Measurements from ENCODE around the gene FRMD7. TPM values are rescaled to one million over a fixed set of nuclear protein-coding genes. Genes with fewer than 3 reads are reported as not detected.
A peak's percentile ranks its signal among the peaks of the same experiment; 100 is the strongest.
"Not testable (repeated sequence)": the region's sequence is repeated elsewhere in the genome, so short reads cannot be mapped to it uniquely, and the experiment has no call there.

FRMD7 gene
- polyA plus RNA-seq, 3 donors from 2014 or later = not detected

DNA sequence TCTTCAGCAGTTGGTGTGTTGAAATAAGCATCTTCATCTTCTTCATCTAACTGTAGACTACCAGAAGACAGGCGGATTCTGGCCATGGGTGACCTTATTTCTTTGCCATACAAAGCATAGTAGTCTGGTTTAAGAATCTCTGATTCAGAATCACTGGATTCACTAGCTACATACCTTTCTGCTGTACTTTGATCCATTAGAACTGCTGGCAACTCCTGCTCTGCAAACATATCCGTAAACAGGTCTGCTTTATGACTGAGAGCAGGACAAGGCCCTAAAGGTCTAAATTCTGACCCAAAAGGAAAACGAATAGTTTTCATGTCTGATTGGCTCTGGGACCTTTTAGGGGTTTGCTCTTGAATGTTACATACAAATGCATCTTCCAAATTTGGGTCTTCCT is 49.9 kb downstream of the FRMD7 start:
- H3K9me3 Mint-ChIP-seq = no peaks in the 10 kb centered on the region
- peaks cover 2 to 8% (median 4%) of the 10 kb centered on the region in 3 donors for H3K27me3 Mint-ChIP-seq (ENCODE audit: low read depth in 3 of 3)
- H3K27ac Mint-ChIP-seq = no peak overlapping the region
- DNase-seq = no peak
- H3K4me3 Mint-ChIP-seq = no peak overlapping the region
- H3K4me1 Mint-ChIP-seq = no peaks in the 10 kb centered on the region
- H3K36me3 Mint-ChIP-seq = peaks cover 0 to 10% (median 6%) of the 10 kb centered on the region in 3 donors

DNA sequence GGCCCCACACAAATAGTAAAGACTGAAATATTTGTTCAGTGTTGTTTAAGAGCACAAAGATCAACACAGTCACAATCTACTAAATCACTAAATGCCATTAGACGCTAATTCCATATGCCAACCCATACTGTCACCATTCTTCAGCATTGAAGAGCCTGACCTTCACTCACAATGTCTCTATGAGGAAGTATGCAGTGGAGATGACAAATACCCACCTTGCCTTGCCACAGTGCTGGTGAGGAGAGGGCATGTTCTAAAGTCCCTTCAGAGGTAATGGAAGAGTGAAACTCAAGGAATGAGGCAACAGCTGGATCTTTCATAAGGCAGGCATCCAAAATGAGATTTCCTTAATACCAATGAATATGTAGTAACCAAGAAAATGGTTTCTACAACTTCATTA is 50.4 kb downstream of the FRMD7 start:
- peaks cover 2 to 6% (median 4%) of the 10 kb centered on the region in 3 donors for H3K27me3 Mint-ChIP-seq (ENCODE audit: low read depth in 3 of 3)
- peaks cover 0 to 10% (median 6%) of the 10 kb centered on the region in 3 donors for H3K36me3 Mint-ChIP-seq
- no peak overlapping the region for H3K4me3 Mint-ChIP-seq
- no peaks in the 10 kb centered on the region for H3K4me1 Mint-ChIP-seq
- H3K27ac Mint-ChIP-seq = peak overlapping the region in 2 of 6 donors; percentile 1 to 3
- no peak for DNase-seq
- H3K9me3 Mint-ChIP-seq = no peaks in the 10 kb centered on the region

DNA sequence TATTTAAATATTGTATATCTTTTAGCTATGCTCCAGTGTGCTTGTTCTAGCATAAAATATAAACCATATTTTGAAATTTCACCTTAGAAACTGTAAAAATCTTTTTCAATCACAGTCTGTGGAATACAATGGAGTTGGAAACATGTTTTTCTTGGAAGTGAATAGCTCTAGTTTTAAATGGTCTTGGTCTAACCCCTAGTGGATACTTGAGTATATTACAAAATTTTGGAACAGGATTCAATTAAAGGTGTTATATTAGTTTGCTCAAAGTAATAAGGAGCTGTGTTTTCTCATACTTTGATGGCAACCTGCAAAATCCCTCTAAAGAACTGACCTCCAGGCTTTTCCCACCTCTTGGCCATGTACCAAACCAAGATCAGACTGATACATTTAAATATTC is 56.6 kb downstream of the FRMD7 start:
- Mint-ChIP-seq H3K4me3 (no peak overlapping the region), H3K36me3 (peaks cover 2 to 6% (median 4%) of the 10 kb centered on the region in 3 donors), H3K4me1 (no peaks in the 10 kb centered on the region), H3K27me3 (ENCODE audit: low read depth in 3 of 3) (peaks cover 0 to 4% (median 0%) of the 10 kb centered on the region in 3 donors), H3K27ac (no peak overlapping the region), H3K9me3 (no peaks in the 10 kb centered on the region)
- DNase-seq = peak in 2 of 3 donors; percentile 12 to 17

DNA sequence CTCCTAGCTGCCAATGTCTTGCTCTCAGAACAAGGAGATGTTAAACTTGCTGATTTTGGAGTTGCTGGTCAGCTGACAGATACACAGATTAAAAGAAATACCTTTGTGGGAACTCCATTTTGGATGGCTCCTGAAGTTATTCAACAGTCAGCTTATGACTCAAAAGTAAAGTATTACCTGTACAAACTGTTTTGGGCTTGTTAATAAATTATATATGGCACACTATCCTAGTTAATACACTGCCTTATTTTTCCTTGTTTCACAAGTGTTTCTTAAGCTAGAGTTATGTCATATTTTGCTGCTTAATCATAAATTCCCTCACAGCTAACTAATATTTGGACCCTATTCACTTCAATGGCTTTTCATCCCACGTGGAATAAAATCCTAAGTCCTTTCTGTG is 59.4 kb downstream of the FRMD7 start:
- H3K27ac Mint-ChIP-seq = peak overlapping the region in 1 of 6 donors; percentile 76
- H3K9me3 Mint-ChIP-seq = no peaks in the 10 kb centered on the region
- H3K36me3 Mint-ChIP-seq = peaks cover 0 to 4% (median 3%) of the 10 kb centered on the region in 3 donors
- no peak overlapping the region for H3K4me3 Mint-ChIP-seq
- peaks cover 0 to 5% (median 0%) of the 10 kb centered on the region in 3 donors for H3K27me3 Mint-ChIP-seq (ENCODE audit: low read depth in 3 of 3)
- DNase-seq = no peak
- peaks cover 6 to 13% of the 10 kb centered on the region in 2 donors for H3K4me1 Mint-ChIP-seq

DNA sequence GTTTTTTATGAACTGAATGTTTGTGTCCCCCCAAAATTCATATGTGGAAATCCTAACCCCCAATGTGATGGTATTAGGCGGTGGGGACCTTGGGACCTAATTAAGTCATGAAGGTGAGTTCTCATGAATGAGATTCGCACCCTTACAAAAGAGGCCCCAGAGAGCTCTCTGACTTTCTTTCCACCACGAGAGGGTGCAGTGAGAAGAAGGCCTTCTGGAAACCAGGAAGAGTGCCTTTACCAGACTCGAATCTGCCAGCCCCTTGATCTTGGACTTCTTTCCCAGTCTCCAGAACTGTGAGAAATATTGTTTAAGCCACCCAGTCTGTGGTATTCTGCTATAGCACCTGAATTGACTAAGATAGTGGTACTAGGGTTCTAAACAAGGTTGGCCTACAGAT is 64.0 kb downstream of the FRMD7 start:
- Mint-ChIP-seq H3K4me3 (no peak overlapping the region), H3K27ac (peak overlapping the region in 2 of 6 donors; percentile 27 to 30), H3K9me3 (no peaks in the 10 kb centered on the region), H3K36me3 (no peaks in the 10 kb centered on the region), H3K4me1 (peaks cover 21 to 38% of the 10 kb centered on the region in 2 donors), H3K27me3 (ENCODE audit: low read depth in 3 of 3) (peaks cover 0 to 7% (median 0%) of the 10 kb centered on the region in 3 donors)
- DNase-seq = no peak

DNA sequence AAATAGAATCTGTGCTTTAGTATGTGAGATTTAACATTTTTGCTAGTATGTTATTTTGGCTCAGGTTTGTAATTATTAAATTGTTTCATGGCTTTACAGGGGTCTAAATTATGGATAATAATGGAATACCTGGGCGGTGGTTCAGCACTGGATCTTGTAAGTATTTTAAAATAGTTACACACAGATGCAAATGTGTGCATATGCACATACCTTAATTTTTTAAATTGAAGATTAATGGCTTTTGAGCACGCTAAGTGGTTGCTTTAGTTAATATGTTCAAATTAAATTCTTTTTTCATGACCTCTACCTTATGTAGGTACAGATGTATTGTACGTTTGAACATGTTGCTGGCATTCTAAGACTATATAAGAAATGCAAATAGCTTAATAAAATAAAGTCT is 64.5 kb downstream of the FRMD7 start:
- Mint-ChIP-seq H3K4me1 (peaks cover 21 to 39% of the 10 kb centered on the region in 2 donors), H3K36me3 (no peaks in the 10 kb centered on the region), H3K4me3 (no peak overlapping the region), H3K9me3 (no peaks in the 10 kb centered on the region), H3K27me3 (ENCODE audit: low read depth in 3 of 3) (peaks cover 0 to 7% (median 0%) of the 10 kb centered on the region in 3 donors), H3K27ac (peak overlapping the region in 2 of 6 donors; percentile 1 to 40)
- no peak for DNase-seq

DNA sequence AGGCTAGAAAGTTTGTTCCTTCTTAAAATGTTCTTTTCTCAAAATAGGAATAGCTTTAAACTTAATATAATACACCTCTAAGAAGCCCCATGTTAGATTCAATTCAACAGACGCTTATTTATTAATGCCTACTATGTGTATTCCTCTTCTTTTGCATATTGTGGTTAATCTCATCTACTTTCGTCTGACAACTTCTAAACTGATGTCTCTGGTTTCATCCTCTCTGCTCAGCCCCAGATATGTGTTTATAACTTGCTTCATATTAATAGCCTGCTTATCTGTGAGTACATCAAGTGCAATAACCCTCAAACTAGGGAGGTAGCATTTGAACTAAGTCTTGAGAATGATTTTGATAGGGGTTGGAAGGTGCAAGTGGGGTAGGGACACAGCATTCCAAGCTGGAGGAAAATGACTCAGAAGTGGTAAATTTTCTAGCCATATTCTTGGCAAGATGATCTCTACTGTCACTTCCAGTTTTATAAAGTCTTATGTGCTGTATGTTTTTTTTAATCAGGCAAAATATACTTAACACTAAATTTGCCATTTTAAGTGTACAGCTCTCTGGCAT is 67.8 kb downstream of the FRMD7 start:
- Mint-ChIP-seq H3K27me3 (ENCODE audit: low read depth in 3 of 3) (peaks cover 3 to 4% (median 4%) of the 10 kb centered on the region in 3 donors), H3K4me1 (peaks cover 38 to 55% of the 10 kb centered on the region in 2 donors), H3K36me3 (peaks cover 0 to 4% (median 0%) of the 10 kb centered on the region in 3 donors), H3K9me3 (no peaks in the 10 kb centered on the region), H3K27ac (peak overlapping the region in 5 of 6 donors; percentile 0 to 61 (median 2)), H3K4me3 (peak overlapping the region in 1 of 5 donors; percentile 8)
- DNase-seq = no peak

DNA sequence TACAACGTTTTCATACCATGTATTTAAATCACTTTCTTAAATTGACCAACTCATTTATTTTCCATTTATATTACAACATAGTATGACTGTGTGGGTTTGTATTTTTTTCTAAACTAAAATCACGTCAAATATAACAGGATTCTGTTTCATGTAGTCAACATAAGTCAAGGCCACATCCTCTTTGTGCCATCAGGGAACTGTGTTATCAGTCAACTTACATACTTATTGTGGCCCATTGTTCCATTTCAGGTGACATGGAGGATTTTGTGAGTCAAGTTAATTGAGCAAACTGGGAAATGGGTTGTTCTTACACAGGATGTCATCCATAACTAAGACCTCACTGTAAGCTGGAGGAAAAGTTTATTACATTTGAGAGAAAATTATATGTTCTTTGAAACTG is 68.8 kb downstream of the FRMD7 start:
- peak overlapping the region in 2 of 6 donors; percentile 2 to 45 for H3K27ac Mint-ChIP-seq
- H3K36me3 Mint-ChIP-seq = peaks cover 0 to 4% (median 0%) of the 10 kb centered on the region in 3 donors
- DNase-seq = no peak

DNA sequence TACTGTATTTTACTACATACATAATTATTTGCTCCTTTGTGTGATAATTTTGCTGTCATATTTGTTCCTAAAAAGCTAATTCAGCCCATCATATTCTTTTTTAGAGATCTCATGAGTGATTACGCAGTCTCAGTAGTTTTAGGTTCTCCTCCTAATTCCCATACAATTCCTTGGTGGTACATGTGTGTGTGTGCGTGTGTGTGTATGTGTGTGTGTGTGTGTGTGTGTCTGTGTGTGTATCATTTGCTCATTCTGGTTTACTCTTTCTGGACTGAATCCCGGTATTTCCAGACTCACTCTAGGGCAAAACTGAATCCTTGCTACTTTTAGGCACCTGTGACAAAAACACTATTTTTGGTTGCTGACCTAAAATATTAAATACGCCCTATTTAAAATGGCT is 69.8 kb downstream of the FRMD7 start:
- H3K27ac Mint-ChIP-seq = no peak overlapping the region
- H3K9me3 Mint-ChIP-seq = no peaks in the 10 kb centered on the region
- peaks cover 0 to 4% (median 0%) of the 10 kb centered on the region in 3 donors for H3K36me3 Mint-ChIP-seq
- H3K4me3 Mint-ChIP-seq = no peak overlapping the region
- peaks cover 39 to 63% of the 10 kb centered on the region in 2 donors for H3K4me1 Mint-ChIP-seq
- DNase-seq = no peak
- peaks cover 3 to 4% (median 4%) of the 10 kb centered on the region in 3 donors for H3K27me3 Mint-ChIP-seq (ENCODE audit: low read depth in 3 of 3)

More for the DNA sequence above, 68.8 kb downstream of the FRMD7 start:
- no peak overlapping the region for H3K4me3 Mint-ChIP-seq
- peaks cover 35 to 56% of the 10 kb centered on the region in 2 donors for H3K4me1 Mint-ChIP-seq
- H3K27me3 Mint-ChIP-seq (ENCODE audit: low read depth in 3 of 3) = peaks cover 3 to 4% (median 4%) of the 10 kb centered on the region in 3 donors
- H3K9me3 Mint-ChIP-seq = no peaks in the 10 kb centered on the region

DNA sequence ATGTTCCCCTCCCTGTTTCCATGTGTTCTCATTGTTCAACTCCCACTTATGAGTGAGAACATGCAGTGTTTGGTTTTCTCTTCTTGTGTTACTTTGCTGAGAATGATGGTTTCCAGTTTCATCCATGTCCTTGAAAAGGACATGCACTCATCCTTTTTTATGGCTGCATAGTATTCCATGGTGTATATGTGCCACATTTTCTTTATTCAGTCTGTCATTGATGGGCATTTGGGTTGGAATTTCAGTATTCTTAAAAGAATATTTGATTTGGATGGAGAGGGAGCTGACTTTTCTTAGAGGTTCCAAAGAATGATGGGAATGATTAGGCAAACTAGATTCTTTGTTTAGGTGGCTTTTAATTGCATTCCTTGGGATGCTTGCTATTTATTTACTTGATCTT is 76.0 kb downstream of the FRMD7 start:
- Mint-ChIP-seq H3K4me1 (peaks cover 43 to 89% of the 10 kb centered on the region in 2 donors), H3K4me3 (peak overlapping the region in 1 of 5 donors; percentile 7)
- DNase-seq; H3K9me3 Mint-ChIP-seq; H3K27me3 Mint-ChIP-seq (ENCODE audit: low read depth in 3 of 3); H3K27ac Mint-ChIP-seq; H3K36me3 Mint-ChIP-seq: not testable (repeated sequence)

DNA sequence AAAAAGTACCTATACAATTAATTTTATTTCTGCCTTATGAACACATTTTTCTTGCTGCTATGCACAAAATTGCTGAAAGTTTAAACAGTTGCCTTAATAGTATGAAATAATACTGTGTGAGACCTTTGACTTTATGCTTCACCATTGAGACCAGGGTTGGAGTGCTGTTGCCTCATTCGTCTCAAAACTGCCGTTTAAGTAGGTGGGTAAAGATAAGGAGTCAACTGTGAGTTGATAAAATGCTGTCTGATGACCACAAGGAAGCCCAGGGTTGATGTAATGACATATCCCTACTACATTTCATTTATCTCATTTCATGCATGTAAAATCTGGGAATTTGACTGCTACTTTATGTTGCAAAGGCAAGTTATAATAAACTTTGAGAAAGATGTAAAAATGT is 81.3 kb downstream of the FRMD7 start:
- Mint-ChIP-seq H3K4me3 (no peak overlapping the region), H3K36me3 (no peaks in the 10 kb centered on the region), H3K9me3 (no peaks in the 10 kb centered on the region), H3K4me1 (peaks cover 45 to 94% of the 10 kb centered on the region in 2 donors), H3K27ac (peak overlapping the region in 1 of 6 donors; percentile 34), H3K27me3 (ENCODE audit: low read depth in 3 of 3) (peaks cover 0 to 8% (median 1%) of the 10 kb centered on the region in 3 donors)
- DNase-seq = no peak

DNA sequence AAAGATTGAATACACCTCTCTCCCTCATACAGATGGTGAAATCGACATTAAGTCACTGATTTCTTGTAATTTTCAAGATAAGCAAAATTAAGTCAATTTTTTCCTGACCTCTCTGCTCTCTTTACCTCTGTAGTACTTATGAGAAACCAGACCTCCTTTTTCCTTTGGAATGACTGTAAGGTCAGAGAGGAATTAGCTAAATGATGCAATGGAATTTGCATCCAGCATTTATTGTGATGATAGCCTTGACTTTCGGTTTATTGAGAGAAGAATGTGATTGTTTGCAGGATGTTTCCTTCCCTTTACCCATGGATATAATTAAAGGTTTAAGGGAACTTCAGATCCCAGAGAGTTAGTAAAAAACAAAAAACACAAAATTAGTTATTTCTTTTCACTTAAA is 82.4 kb downstream of the FRMD7 start:
- Mint-ChIP-seq H3K27ac (no peak overlapping the region), H3K27me3 (ENCODE audit: low read depth in 3 of 3) (peaks cover 0 to 8% (median 1%) of the 10 kb centered on the region in 3 donors), H3K4me1 (peaks cover 55 to 95% of the 10 kb centered on the region in 2 donors), H3K4me3 (no peak overlapping the region), H3K36me3 (no peaks in the 10 kb centered on the region), H3K9me3 (no peaks in the 10 kb centered on the region)
- no peak for DNase-seq

DNA sequence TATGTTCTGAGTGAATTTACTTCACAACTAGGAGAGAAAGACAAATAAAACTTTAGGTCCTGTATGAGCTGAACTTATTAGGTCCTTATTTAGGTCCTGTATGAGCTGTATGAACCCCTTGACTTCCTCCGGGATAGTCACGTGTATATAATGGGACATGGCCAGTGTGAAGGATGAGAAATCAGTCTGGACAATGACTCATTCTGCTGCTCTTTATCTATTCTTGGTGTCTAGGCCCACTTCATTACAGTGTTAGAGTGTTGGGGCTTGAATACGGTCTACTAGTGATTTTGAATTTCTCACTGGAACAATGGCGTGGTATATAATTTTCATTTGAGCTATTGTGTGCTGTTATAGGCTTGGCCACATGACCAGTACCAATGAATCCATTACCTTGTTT is 82.9 kb downstream of the FRMD7 start:
- H3K9me3 Mint-ChIP-seq = no peaks in the 10 kb centered on the region

DNA sequence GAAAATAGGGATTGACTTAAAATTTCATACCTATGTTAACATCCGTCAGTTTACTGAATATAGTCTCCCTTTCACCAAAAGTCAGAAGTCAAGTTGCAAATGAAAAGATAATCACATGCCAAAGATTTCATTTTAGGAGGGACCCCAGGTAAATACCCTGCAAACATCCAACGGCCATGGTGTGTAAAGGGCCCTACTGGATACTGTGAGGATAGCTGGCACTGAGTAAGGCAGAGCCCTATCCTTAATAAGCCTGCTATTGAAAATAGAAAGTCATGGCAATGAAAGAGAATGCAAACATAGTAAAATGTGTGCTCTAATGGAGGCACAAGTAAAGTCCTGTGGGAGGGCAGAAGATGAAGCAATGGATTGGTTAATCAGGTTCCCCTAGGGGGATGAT is 83.8 kb downstream of the FRMD7 start:
- no peak for DNase-seq
- peaks cover 60 to 95% of the 10 kb centered on the region in 2 donors for H3K4me1 Mint-ChIP-seq
- no peaks in the 10 kb centered on the region for H3K9me3 Mint-ChIP-seq
- no peaks in the 10 kb centered on the region for H3K36me3 Mint-ChIP-seq
- H3K27me3 Mint-ChIP-seq (ENCODE audit: low read depth in 3 of 3) = peaks cover 0 to 4% (median 1%) of the 10 kb centered on the region in 3 donors
- no peak overlapping the region for H3K4me3 Mint-ChIP-seq
- H3K27ac Mint-ChIP-seq = no peak overlapping the region

More for the DNA sequence above, 82.9 kb downstream of the FRMD7 start:
- Mint-ChIP-seq H3K27me3 (ENCODE audit: low read depth in 3 of 3) (peaks cover 0 to 4% (median 1%) of the 10 kb centered on the region in 3 donors), H3K4me3 (no peak overlapping the region), H3K36me3 (no peaks in the 10 kb centered on the region), H3K27ac (no peak overlapping the region), H3K4me1 (peaks cover 58 to 95% of the 10 kb centered on the region in 2 donors)
- DNase-seq = no peak
